ENCODE measurements around the gene TUBA4A.
"Not testable (repeated sequence)": the region's sequence is repeated elsewhere in the genome, so short reads cannot be mapped to it uniquely, and the experiment has no call there.

Gene TUBA4A

GRCh38 chr2:219287116-219287440, 33.4 kb upstream of the TUBA4A start:
- DNase-seq (ENCODE audit: low read depth in 4 of 4, low spot score in 1 of 4), result not testable (repeated sequence)

- DNase-seq (ENCODE audit: low read depth in 4 of 4, low spot score in 1 of 4), result no peak
Observed at GRCh38 chr2:219286436-219287115, 32.9 kb upstream of the TUBA4A start.

GRCh38 chr2:219285894-219286425, 32.2 kb upstream of the TUBA4A start:
- DNase-seq (ENCODE audit: low read depth in 4 of 4, low spot score in 1 of 4), result no peak

GRCh38 chr2:219285373-219285735, 31.6 kb upstream of the TUBA4A start:
- DNase-seq (ENCODE audit: low read depth in 4 of 4, low spot score in 1 of 4), result no peak

GRCh38 chr2:219284501-219285372, 31.0 kb upstream of the TUBA4A start:
- DNase-seq (ENCODE audit: low read depth in 4 of 4, low spot score in 1 of 4), result no peak

- no peak for DNase-seq (ENCODE audit: low read depth in 4 of 4, low spot score in 1 of 4)
Observed at GRCh38 chr2:219282943-219283581, 29.3 kb upstream of the TUBA4A start.

GRCh38 chr2:219282375-219282774, 28.7 kb upstream of the TUBA4A start:
- no peak for DNase-seq (ENCODE audit: low read depth in 4 of 4, low spot score in 1 of 4)

GRCh38 chr2:219281588-219281987, 27.9 kb upstream of the TUBA4A start:
- DNase-seq (ENCODE audit: low read depth in 4 of 4, low spot score in 1 of 4), result no peak

- DNase-seq (ENCODE audit: low read depth in 4 of 4, low spot score in 1 of 4), result no peak
Observed at GRCh38 chr2:219280651-219281050, 26.9 kb upstream of the TUBA4A start.

GRCh38 chr2:219279916-219280516, 26.3 kb upstream of the TUBA4A start:
- DNase-seq (ENCODE audit: low read depth in 4 of 4, low spot score in 1 of 4), result no peak

GRCh38 chr2:219279151-219279915, 25.6 kb upstream of the TUBA4A start, which contains the start of gene DNAJB2:
DNAJB2 (plus strand) TSS chr2:219279366; CDS start chr2:219279834, 468 bp downstream.
- DNase-seq (ENCODE audit: low read depth in 4 of 4, low spot score in 1 of 4), result peak; percentile 93 to 99 (median 97)

GRCh38 chr2:219278655-219279150, 25.0 kb upstream of the TUBA4A start:
- no peak for DNase-seq (ENCODE audit: low read depth in 4 of 4, low spot score in 1 of 4)

GRCh38 chr2:219277703-219278654, 24.3 kb upstream of the TUBA4A start:
- DNase-seq (ENCODE audit: low read depth in 4 of 4, low spot score in 1 of 4), result peak in 3 of 4 experiments; percentile 62 to 65 (median 64)

GRCh38 chr2:219274361-219274921, 20.7 kb upstream of the TUBA4A start:
- no peak for DNase-seq (ENCODE audit: low read depth in 4 of 4, low spot score in 1 of 4)

- DNase-seq (ENCODE audit: low read depth in 4 of 4, low spot score in 1 of 4), result no peak
Observed at GRCh38 chr2:219273937-219274336, 20.2 kb upstream of the TUBA4A start.

- no peak for DNase-seq (ENCODE audit: low read depth in 4 of 4, low spot score in 1 of 4)
Observed at GRCh38 chr2:219272995-219273394, 19.3 kb upstream of the TUBA4A start.

GRCh38 chr2:219272356-219272755, 18.6 kb upstream of the TUBA4A start:
- no peak for DNase-seq (ENCODE audit: low read depth in 4 of 4, low spot score in 1 of 4)

- no peak for DNase-seq (ENCODE audit: low read depth in 4 of 4, low spot score in 1 of 4)
Observed at GRCh38 chr2:219271021-219271420, 17.3 kb upstream of the TUBA4A start.

- no peak for DNase-seq (ENCODE audit: low read depth in 4 of 4, low spot score in 1 of 4)
Observed at GRCh38 chr2:219270055-219270372, 16.3 kb upstream of the TUBA4A start.

Data from stimulated activated CD4-positive, alpha-beta T cell treated with anti-CD3 and anti-CD28 coated beads, Interleukin-1b, Interleukin-23, amount 100 ng/mL, for 24 hours (primary cell).